ENCODE results near the gene CNTN5. TPM values are rescaled to one million over a fixed set of nuclear protein-coding genes. Genes with fewer than 3 reads are reported as not detected.

CNTN5 gene
- total RNA-seq, 2 donors from 2014 or later: 0.85 to 4.2 TPM

- no peak for TF ChIP-seq CTCF (IDR thresholded peaks at IDR 0.05)
These were observed 533.6 kb downstream of the CNTN5 start for GRCh38 chr11:99554232-99554903.

GRCh38 chr11:99555486-99555885 lies 534.7 kb downstream of the CNTN5 start:
- H3K4me3 ChIP-seq: no peak overlapping the region
- H3K4me1 ChIP-seq (ENCODE audit: control insufficient read depth in 1 of 2, low read depth in 2 of 2): no peaks in the 10 kb centered on the region
- H3K36me3 ChIP-seq: no peaks in the 10 kb centered on the region
- ATAC-seq (ENCODE audit: insufficient number of reproducible peaks, low FRiP score, low read depth) (no peak), DNase-seq (ENCODE audit: low spot score) (no peak)
- no peaks in the 10 kb centered on the region for H3K27me3 ChIP-seq (replicated peaks; ENCODE audit: insufficient read depth)
- no peak overlapping the region for H3K27ac ChIP-seq
- no peaks in the 10 kb centered on the region for H3K9me3 ChIP-seq
- TF ChIP-seq CTCF (IDR thresholded peaks at IDR 0.05): no peak

More at GRCh38 chr11:99554232-99554903, 533.6 kb downstream of the CNTN5 start:
- H3K4me1 ChIP-seq (ENCODE audit: control insufficient read depth in 1 of 2, low read depth in 2 of 2): no peaks in the 10 kb centered on the region
- H3K27ac ChIP-seq: no peak overlapping the region
- DNase-seq (ENCODE audit: low spot score) (no peak), ATAC-seq (ENCODE audit: insufficient number of reproducible peaks, low FRiP score, low read depth) (no peak)
- H3K4me3 ChIP-seq: no peak overlapping the region
- no peaks in the 10 kb centered on the region for H3K9me3 ChIP-seq
- no peaks in the 10 kb centered on the region for H3K36me3 ChIP-seq
- H3K27me3 ChIP-seq (replicated peaks; ENCODE audit: insufficient read depth): no peaks in the 10 kb centered on the region

DNA sequence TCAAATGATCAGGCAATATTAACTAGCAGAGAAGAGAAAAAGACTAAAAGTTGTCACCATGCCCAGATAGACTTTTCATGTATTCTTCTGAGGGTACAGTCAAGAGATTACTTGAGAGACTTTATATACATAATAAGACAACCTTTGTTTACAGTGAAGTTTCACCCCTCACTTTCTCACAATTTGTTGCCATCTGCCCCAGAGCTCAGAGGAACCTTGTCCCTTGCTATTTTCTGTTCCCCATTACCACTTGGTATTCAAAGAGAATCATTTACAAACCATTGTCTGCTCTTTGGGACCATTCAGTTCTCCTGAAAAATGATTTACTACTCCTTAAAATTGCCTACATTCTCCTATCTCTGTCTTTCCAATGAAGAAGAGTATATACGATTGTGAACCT lies 544.6 kb downstream of the CNTN5 start:
- Histone ChIP-seq H3K36me3 (no peaks in the 10 kb centered on the region), H3K9me3 (no peaks in the 10 kb centered on the region), H3K4me3 (no peak overlapping the region), H3K27ac (no peak overlapping the region), H3K27me3 (replicated peaks; ENCODE audit: insufficient read depth) (no peaks in the 10 kb centered on the region), H3K4me1 (ENCODE audit: control insufficient read depth in 1 of 2, low read depth in 2 of 2) (no peaks in the 10 kb centered on the region)
- DNase-seq (ENCODE audit: low spot score) (no peak), ATAC-seq (ENCODE audit: insufficient number of reproducible peaks, low FRiP score, low read depth) (no peak)
- TF ChIP-seq CTCF (IDR thresholded peaks at IDR 0.05): no peak

GRCh38 chr11:99567334-99567956 lies 546.7 kb downstream of the CNTN5 start:
- Histone ChIP-seq H3K27me3 (replicated peaks; ENCODE audit: insufficient read depth) (no peaks in the 10 kb centered on the region), H3K36me3 (no peaks in the 10 kb centered on the region), H3K27ac (no peak overlapping the region), H3K4me3 (no peak overlapping the region), H3K9me3 (no peaks in the 10 kb centered on the region), H3K4me1 (ENCODE audit: control insufficient read depth in 1 of 2, low read depth in 2 of 2) (peaks cover 0 to 3% of the 10 kb centered on the region in 2 donors)
- ATAC-seq (ENCODE audit: insufficient number of reproducible peaks, low FRiP score, low read depth) (no peak), DNase-seq (ENCODE audit: low spot score) (no peak)
- TF ChIP-seq CTCF (IDR thresholded peaks at IDR 0.05): no peak

DNA sequence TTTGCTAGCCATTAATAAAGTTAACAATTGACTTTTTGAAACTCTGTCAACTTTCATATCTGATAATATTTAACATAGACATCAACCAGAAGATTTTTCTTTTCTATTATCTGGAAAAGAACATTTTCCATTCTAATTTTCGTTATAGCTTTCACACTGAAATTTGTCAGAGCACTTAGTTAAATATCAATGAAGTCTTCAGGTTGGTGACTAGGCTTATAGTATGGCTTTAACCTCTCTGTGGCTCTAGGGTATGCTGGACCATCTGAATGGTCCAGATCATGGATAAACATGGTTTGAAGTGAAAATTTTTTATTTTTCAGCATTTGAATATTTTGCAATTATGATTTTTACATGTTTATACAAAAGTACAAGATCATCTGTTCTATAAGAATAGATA lies 548.1 kb downstream of the CNTN5 start:
- no peak for ATAC-seq (ENCODE audit: insufficient number of reproducible peaks, low FRiP score, low read depth)
- no peaks in the 10 kb centered on the region for H3K27me3 ChIP-seq (replicated peaks; ENCODE audit: insufficient read depth)
- H3K27ac ChIP-seq: no peak overlapping the region

More for the DNA sequence above, 548.1 kb downstream of the CNTN5 start:
- Histone ChIP-seq H3K4me3 (no peak overlapping the region), H3K36me3 (no peaks in the 10 kb centered on the region), H3K4me1 (ENCODE audit: control insufficient read depth in 1 of 2, low read depth in 2 of 2) (peaks cover 0 to 3% of the 10 kb centered on the region in 2 donors), H3K9me3 (no peaks in the 10 kb centered on the region)
- no peak for TF ChIP-seq CTCF (IDR thresholded peaks at IDR 0.05)
- DNase-seq (ENCODE audit: low spot score): no peak

Measured in thoracic aorta (tissue), 2 donors.